Activated T-helper 1 cell treated with anti-CD3 and anti-CD28 coated beads, Interleukin-12 subunit alpha, Interleukin-12 subunit beta, Interleukin-2, Interleukin-4 antibody, amounts not matched to agents 30 ng/mL and 10 ng/mL and 1 ng/mL, durations not matched to agents 14 hours and 24 hours and 36 hours (primary cell): Measurements from ENCODE around the gene KDM1B. TPM values are rescaled to one million over a fixed set of nuclear protein-coding genes. Genes with fewer than 3 reads are reported as not detected.
A peak's percentile ranks its signal among the peaks of the same experiment; 100 is the strongest.
"Not testable (repeated sequence)": the region's sequence is repeated elsewhere in the genome, so short reads cannot be mapped to it uniquely, and the experiment has no call there.

ENCODE experiments used
- DNase-seq: peaks from one replicate; pipeline ENCODE4 v3.0.0; 2021; ENCODE audit warnings: low spot score
- H3K27ac Mint-ChIP-seq: one replicate; pipeline ENCODE4 v1.8.0; 2021; ENCODE audit warnings: mild to moderate bottlenecking, mixed read lengths
- H3K27me3 Mint-ChIP-seq: one replicate; pipeline ENCODE4 v1.8.0; 2022; ENCODE audit warnings: mild to moderate bottlenecking, moderate library complexity, mixed read lengths; ENCODE audit not compliant: insufficient read depth
- H3K36me3 Mint-ChIP-seq: one replicate; pipeline ENCODE4 v1.8.0; 2021; ENCODE audit warnings: low read depth, mixed read lengths
- H3K4me1 Mint-ChIP-seq: one replicate; pipeline ENCODE4 v1.8.0; 2021; ENCODE audit warnings: low read depth, mixed read lengths
- H3K4me3 Mint-ChIP-seq: one replicate; pipeline ENCODE4 v1.8.0; 2021; ENCODE audit warnings: mild to moderate bottlenecking, moderate library complexity, mixed read lengths
- H3K9me3 Mint-ChIP-seq: one replicate; pipeline ENCODE4 v1.8.0; 2021; ENCODE audit warnings: mixed read lengths
- intact Hi-C: fragments of 100-400 bp; cut with micrococcal nuclease; formaldehyde crosslinking; loops from one replicate; pipeline ENCODE4 v1.15.1; 2024
- total RNA-seq: library from RNA; stranded (reverse); gene quantifications from 2 replicates; pipeline ENCODE4 v1.2.3, GENCODE V29; 2022

Gene KDM1B
- total RNA-seq, 1 donor from 2014 or later = 7.1 TPM

DNA sequence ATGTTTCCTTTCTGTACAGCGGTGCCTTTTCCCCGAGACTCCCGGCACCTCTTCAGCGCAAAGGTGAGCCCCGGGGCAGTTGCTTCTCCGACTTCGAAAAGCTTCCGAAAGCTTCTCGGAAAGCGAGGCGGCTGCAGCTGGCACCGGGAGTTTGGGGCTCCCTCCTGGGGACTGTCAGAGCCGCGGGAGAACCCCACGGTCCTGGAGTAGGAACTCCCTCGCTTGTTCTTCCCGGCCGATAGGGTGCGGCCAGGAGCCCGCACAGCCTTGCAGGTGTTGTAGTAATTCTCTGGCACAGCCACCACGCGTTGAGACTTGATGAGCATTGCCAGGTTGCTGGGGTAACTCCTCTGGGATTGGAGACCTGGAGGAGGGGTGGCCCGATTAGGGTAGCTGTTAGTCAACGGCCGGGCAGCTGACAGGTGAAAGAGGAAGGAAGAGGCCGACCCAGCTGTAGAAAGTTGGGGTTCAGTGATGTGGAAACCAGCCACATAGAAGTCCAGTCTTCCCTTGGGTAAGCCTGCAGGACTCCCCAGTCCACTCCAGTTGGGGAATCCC, 721 bp downstream of the KDM1B start:
- Mint-ChIP-seq H3K27me3 (peaks cover 9% of the 10 kb centered on the region), H3K27ac (peak overlapping the region; percentile 67), H3K4me1 (peaks cover 27% of the 10 kb centered on the region), H3K4me3 (peak overlapping the region; percentile 92), H3K9me3 (no peaks in the 10 kb centered on the region), H3K36me3 (peaks cover 9% of the 10 kb centered on the region)
- DNase-seq = peak; percentile 30
- intact Hi-C loops = loop anchor here (1.0 to 5.0 kb wide), 6 partner anchors 33 to 555 kb away; partner anchors contain the start of genes FAM8A1, NHLRC1 and NUP153

DNA sequence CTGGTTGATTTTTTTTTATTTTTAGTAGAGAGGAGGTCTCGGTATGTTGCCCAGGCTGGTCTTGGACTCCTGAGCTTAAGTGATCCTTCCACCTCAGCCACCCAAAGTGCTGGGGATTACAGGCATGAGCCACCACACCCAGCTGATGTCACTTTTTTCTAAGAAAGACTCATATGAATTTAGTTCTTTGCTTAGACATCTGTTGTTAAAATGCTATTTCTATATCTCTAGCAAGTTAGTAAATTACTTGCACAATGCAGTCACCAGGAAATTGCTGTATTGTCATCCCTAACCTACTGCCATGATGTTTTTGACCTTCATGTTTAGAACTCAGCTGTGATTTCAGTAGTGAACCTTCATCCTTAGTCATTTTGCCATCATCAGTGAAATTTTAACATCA, 5.7 kb downstream of the KDM1B start:
- H3K9me3 Mint-ChIP-seq = no peaks in the 10 kb centered on the region
- H3K4me3 Mint-ChIP-seq = no peak overlapping the region
- H3K36me3 Mint-ChIP-seq = peaks cover 15% of the 10 kb centered on the region
- H3K4me1 Mint-ChIP-seq = peaks cover 16% of the 10 kb centered on the region
- H3K27me3 Mint-ChIP-seq = peaks cover 2% of the 10 kb centered on the region
- no peak overlapping the region for H3K27ac Mint-ChIP-seq
- intact Hi-C loops = no loop called here
- DNase-seq = no peak

DNA sequence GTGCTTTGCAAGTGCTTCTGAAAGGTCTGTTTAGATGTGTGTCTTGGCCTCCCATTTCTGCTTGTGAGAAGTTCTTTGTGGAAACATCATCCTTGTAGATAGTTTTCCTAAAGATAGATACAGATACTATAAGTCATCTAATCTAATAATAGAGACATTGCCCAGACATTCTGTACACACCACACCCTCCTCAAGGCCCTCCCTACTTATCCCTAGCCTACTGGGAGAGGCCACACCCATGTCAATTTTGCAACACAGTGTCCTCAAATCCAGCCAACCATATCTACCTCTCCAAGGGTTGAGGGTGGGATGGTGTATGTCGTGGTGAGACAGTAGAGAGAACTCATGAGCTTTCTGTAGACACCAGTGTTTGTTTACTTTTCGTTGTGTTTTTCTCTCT, 6.2 kb downstream of the KDM1B start:
- Mint-ChIP-seq H3K27ac (no peak overlapping the region), H3K4me1 (peaks cover 11% of the 10 kb centered on the region), H3K36me3 (peaks cover 12% of the 10 kb centered on the region), H3K27me3 (peaks cover 2% of the 10 kb centered on the region), H3K9me3 (no peaks in the 10 kb centered on the region), H3K4me3 (no peak overlapping the region)
- intact Hi-C loops = no loop called here
- no peak for DNase-seq

DNA sequence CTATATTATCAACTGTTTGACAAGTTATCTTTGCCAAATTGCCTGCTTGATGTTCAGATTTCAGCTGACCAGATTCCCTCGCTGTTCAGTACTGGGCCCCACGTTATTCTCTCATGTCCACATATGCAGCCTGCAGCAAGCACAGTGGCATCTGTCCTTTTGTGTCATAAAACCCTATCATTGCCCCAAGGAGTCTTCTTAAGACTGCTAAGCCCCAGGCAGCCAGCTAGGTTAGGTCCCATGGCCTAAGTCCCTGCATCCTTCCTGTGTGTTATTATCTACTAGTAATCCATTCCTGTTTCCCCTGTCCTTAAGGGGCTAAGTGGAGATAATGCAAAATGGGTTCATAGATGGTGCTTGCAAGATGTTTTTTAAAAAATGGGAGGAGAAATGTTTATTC, 7.2 kb downstream of the KDM1B start:
- H3K4me3 Mint-ChIP-seq = no peak overlapping the region
- H3K9me3 Mint-ChIP-seq = no peaks in the 10 kb centered on the region
- no peaks in the 10 kb centered on the region for H3K27me3 Mint-ChIP-seq
- intact Hi-C loops = no loop called here
- H3K4me1 Mint-ChIP-seq = peaks cover 10% of the 10 kb centered on the region
- no peak overlapping the region for H3K27ac Mint-ChIP-seq
- DNase-seq = no peak
- peaks cover 12% of the 10 kb centered on the region for H3K36me3 Mint-ChIP-seq

DNA sequence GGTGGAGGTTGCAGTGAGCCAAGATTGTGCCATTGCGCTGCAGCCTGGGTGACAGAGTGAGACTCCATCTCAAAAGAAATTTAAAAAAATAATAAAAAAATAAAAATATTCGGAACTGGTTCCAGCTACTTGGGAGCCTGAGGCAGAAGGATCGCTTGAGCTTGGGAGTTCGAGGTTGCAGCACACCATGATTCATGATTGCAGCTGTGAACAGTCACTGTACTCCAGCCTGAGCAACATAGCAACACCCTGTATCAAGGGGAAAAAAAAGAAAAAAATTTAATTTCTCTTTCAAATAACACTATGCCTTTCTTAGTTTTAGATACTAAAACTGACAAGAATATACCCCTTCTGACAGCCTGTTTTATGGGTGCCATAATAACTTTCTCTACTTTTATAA, 10.5 kb downstream of the KDM1B start:
- Mint-ChIP-seq H3K27ac (no peak overlapping the region), H3K4me1 (peaks cover 9% of the 10 kb centered on the region), H3K9me3 (peaks cover 9% of the 10 kb centered on the region), H3K27me3 (no peaks in the 10 kb centered on the region), H3K4me3 (no peak overlapping the region), H3K36me3 (peaks cover 16% of the 10 kb centered on the region)
- intact Hi-C loops = no loop called here
- DNase-seq = no peak

DNA sequence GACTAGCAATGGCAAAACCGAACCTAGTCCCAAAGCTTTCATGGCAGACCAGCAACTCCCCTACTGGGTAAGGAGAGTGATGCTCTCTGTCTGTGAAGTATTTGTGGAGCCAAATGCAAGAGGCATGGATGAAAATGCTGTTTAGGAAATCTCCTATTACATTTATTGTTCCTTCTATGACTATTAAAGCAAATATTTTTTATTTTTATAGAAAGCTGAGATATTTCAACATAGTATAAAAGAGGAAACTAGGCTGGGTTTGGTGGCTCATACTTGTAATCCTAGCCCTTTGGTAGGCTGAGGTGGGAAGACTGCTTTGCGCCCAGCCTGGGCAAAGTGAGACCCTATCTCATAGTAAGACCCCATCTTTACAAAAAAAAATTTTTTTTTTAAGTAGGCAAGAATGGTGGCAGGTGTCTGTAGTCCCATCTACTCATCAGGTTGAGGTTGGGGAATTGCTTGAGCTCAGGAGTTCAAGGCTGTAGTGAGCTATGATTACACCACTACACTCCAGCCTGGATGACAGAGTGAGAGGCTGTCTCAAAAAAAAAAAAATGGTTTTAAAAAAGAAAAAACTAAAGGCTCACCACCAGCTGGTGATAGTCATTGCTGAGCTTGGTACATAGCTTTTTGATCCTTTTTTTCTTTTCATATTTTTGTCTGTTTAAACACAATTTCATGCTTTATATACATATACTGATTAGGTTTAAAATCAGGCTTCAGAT, 11.3 kb downstream of the KDM1B start:
- no peak overlapping the region for H3K27ac Mint-ChIP-seq
- intact Hi-C loops = no loop called here
- H3K4me1 Mint-ChIP-seq = peaks cover 2% of the 10 kb centered on the region
- DNase-seq = no peak
- H3K9me3 Mint-ChIP-seq = peaks cover 9% of the 10 kb centered on the region
- no peaks in the 10 kb centered on the region for H3K27me3 Mint-ChIP-seq
- H3K36me3 Mint-ChIP-seq = peaks cover 15% of the 10 kb centered on the region
- H3K4me3 Mint-ChIP-seq = no peak overlapping the region

DNA sequence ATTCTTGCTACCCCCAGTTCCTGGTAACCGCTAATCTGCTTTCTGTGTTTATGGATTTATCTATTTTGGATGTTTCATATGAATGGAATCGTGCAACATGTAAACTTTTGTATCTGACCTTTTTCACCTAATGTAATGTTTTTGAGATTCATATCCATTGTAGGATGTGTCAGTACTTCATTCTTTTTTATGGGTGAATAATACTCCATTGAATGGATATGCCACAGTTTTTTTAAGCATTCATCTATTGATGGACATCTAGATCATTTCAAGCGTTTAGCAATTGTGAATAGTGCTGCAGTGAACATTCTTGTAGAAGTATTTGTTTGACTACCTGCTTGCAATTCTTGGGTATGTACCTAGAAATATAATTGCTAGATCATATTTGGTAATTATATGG, 13.0 kb downstream of the KDM1B start:
- intact Hi-C loops = no loop called here
- no peak overlapping the region for H3K27ac Mint-ChIP-seq
- no peaks in the 10 kb centered on the region for H3K27me3 Mint-ChIP-seq
- H3K4me1 Mint-ChIP-seq = no peaks in the 10 kb centered on the region
- no peak overlapping the region for H3K4me3 Mint-ChIP-seq
- no peak for DNase-seq
- peaks cover 9% of the 10 kb centered on the region for H3K9me3 Mint-ChIP-seq
- peaks cover 13% of the 10 kb centered on the region for H3K36me3 Mint-ChIP-seq

DNA sequence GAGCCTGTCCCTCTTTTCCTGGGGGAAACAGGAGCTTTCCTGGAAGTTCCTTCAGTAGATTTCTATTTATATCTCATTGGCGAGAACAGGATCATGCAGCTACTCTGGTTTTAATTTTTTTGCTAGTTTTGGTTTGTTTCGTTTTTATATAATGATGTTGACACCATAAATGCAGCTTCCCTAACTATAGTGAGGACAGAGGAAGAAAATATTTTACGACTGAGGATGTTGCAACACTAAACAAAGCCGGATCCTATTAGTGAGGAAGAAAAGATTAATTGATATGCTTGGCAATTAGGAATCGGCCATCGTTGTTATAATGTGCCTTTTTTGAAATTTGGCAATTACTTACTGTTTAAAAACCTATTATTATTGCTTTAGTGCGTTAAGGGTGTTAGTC, 16.6 kb downstream of the KDM1B start:
- peaks cover 2% of the 10 kb centered on the region for H3K27me3 Mint-ChIP-seq
- no peak for DNase-seq
- H3K27ac Mint-ChIP-seq = no peak overlapping the region
- peaks cover 25% of the 10 kb centered on the region for H3K36me3 Mint-ChIP-seq
- no peaks in the 10 kb centered on the region for H3K4me1 Mint-ChIP-seq
- intact Hi-C loops = no loop called here
- no peak overlapping the region for H3K4me3 Mint-ChIP-seq
- peaks cover 9% of the 10 kb centered on the region for H3K9me3 Mint-ChIP-seq

DNA sequence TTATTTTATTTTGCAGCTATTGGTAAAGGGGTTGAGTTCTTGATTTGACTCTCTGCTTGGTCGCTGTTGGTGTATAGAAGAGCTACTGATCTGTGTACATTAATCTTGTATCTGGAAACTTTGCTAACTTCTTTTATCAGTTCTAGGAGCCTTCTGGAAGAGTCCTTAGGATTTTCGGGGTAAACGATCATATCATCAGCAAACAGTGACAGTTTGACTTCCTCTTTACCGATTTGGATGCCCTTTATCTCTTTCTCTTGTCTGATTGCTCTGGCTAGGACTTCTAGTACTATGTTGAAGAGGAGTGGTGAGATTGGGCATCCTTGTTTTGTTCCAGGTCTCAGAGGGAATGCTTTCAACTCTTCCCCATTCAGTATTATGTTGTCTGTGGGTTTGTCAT, 21.0 kb downstream of the KDM1B start:
- H3K27me3 Mint-ChIP-seq, intact Hi-C loops, H3K4me1 Mint-ChIP-seq, H3K4me3 Mint-ChIP-seq, H3K27ac Mint-ChIP-seq, DNase-seq, H3K9me3 Mint-ChIP-seq: not testable (repeated sequence)
- peaks cover 17% of the 10 kb centered on the region for H3K36me3 Mint-ChIP-seq

DNA sequence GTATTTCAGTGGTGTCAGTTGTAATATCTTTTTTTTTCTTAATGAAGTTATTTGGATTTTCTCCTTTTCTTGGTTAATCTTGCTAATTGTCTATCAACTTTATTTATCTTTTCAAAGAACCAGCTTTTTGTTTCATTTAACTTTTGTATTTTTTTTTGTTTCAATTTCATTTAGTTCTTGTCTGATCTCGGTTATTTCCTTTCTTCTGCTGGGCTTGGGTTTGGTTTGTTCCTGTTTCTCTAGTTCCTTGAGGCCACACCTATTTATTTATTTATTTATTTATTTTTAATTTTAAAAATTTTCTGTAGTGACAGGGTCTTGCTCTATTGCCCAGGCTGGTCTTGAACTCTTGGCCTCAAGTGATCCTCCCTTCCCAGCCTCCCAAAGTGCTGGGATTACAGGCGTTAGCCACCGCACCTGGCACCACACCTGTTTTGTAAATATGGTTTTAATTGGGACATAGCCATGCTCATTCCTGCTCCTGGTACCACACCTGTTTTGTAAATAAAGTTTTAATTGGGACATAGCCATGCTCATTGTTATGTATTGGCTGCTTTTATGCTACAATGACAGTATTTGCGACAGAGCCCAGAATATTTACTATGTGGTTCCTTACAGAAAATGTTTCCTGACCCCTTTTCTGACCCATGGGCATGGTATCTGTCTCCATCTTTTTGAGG, 22.2 kb downstream of the KDM1B start:
- Mint-ChIP-seq H3K4me3 (no peak overlapping the region), H3K27ac (no peak overlapping the region), H3K36me3 (peaks cover 14% of the 10 kb centered on the region), H3K4me1 (no peaks in the 10 kb centered on the region), H3K9me3 (no peaks in the 10 kb centered on the region), H3K27me3 (peaks cover 2% of the 10 kb centered on the region)
- intact Hi-C loops = no loop called here
- no peak for DNase-seq

DNA sequence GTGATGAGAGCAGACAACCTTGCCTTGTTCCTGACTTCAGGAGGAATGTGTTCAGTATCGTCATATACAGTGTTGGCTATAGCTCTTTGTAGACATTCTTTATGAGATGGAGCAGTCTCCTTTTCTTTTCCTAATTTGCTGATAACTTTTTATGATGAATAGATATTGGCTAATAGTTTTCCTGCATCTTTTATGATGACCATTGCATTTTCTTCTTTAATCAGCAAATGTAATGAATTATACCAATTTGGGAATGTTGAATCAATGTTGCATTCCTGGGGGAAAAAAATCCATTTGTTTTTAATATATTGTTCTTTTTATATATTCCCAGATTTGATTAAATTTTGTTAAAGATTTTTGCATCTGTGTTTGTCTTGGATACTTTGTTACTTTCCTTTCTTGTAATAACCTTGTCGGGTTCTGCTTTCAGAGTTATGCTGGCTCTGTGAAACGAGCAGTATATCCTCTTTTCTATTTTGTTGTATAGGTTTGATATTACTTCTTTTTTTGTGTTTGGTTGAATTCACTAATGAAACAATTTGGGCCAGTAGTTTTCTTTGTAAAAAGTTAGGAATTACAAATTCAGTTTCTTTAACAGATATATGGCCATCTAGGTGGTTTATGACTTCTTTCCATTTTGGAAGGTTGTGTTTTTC, 23.9 kb downstream of the KDM1B start:
- Mint-ChIP-seq H3K4me1 (no peaks in the 10 kb centered on the region), H3K9me3 (no peaks in the 10 kb centered on the region), H3K36me3 (peaks cover 12% of the 10 kb centered on the region), H3K27ac (no peak overlapping the region), H3K27me3 (peaks cover 2% of the 10 kb centered on the region), H3K4me3 (no peak overlapping the region)
- intact Hi-C loops = no loop called here
- no peak for DNase-seq

DNA sequence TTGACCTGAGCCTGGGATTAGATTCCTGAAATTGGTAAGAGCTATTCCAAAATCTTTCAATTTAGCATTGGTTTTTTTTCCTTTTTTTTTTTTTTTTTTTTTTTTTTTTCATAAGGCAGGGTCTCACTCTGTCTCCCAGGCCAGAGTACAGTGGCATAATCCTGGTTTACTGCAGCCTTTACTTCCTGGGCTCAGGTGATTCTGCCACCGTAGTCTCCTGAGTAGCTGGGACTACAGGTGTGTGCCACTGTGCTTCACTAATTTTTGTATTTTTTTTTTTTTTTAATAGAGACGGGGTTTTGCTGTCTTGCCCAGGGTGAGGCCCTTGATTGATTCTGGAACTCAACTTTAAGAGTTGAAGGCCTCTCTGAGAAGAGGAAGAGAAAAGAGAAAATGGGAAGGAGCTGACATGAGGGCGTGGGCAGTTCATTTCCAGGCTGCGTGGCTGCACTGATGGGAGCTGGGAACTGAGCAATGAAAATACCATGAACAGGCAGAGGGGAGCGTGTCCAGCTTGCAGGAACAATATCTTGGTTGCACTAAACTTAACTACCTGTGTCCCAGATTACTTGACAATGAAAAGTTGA, 24.6 kb downstream of the KDM1B start:
- intact Hi-C loops = no loop called here
- Mint-ChIP-seq H3K27ac (no peak overlapping the region), H3K27me3 (peaks cover 2% of the 10 kb centered on the region), H3K4me1 (no peaks in the 10 kb centered on the region), H3K36me3 (peaks cover 8% of the 10 kb centered on the region), H3K9me3 (no peaks in the 10 kb centered on the region), H3K4me3 (no peak overlapping the region)
- DNase-seq = no peak

DNA sequence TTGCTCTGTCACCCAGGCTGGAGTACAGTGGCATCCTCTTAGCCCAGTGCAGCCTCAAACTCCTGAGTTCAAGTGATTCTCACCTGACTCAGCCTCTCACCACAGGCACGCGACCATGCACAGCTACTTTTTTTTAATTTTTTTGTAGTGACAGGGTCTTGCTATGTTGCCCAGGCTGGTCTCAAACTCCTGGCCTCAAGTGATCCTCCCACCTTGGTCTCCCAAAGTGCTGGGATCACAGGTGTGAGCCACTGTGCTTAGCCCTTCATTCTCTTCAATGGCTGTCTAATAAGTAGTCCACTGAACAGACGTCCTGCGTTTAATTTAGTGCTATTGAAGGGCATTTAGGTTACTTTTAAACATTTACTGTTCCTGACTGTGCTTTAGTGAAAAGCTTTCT, 27.3 kb downstream of the KDM1B start:
- Mint-ChIP-seq H3K27me3 (no peaks in the 10 kb centered on the region), H3K27ac (no peak overlapping the region), H3K4me3 (no peak overlapping the region), H3K4me1 (no peaks in the 10 kb centered on the region), H3K9me3 (no peaks in the 10 kb centered on the region), H3K36me3 (peaks cover 2% of the 10 kb centered on the region)
- intact Hi-C loops = no loop called here
- no peak for DNase-seq
